ENCODE results near the gene XYLT2.
A peak's percentile ranks its signal among the peaks of the same experiment; 100 is the strongest.
"Not testable (repeated sequence)": the region's sequence is repeated elsewhere in the genome, so short reads cannot be mapped to it uniquely, and the experiment has no call there.

The XYLT2 gene

DNA sequence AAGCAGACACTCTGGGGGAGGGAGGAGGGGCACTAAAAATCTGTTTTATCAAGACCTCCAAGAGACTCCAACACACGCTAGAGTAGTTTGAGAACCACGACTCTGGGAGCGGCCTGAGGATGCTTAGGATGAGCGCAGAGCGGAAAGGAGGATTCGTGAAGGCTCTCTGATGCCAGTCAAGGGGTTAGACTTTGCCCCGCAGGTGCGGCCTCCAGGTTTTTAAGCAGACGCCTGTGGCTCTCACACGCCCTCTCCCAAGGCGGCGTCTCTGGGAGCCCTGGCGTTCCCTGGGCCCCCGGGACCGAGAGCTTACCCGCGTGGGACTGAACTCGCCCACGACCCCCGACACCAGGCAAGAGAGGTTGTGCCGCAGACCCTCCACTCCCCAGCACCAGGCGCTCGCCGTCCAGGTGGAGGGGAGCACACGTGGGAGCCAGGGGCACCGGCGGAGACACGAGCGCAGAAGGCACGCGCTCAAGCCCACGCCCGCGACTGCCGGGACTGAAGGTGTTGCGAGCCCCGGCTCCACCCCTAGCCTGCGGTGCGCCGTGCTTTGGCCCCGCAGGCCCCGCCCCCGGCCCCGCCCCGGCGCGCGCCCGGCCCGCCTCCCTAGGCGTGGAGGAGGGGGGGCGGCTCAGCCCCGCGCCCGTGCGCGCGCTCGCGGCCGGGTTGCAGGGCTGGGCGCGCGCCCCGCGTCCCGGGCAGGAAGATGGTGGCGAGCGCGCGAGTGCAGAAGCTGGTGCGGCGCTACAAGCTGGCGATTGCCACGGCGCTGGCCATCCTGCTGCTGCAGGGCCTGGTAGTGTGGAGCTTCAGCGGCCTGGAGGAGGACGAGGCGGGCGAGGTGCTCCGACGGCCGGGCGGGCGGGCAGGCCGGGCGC is at the start of gene XYLT2:
XYLT2 (plus strand) TSS at position 695 of the 881 bp plus-strand sequence; CDS start at position 710, 15 bp downstream.
- Mint-ChIP-seq H3K4me3 (peak within 1 kb of the TSS; percentile 89), H3K4me1 (peaks cover 37% of the 10 kb centered on the region), H3K27ac (peak within 1 kb of the TSS; percentile 89), H3K9me3 (no peaks in the 10 kb centered on the region), H3K27me3 (no peaks in the 10 kb centered on the region), H3K36me3 (ENCODE audit: low read depth) (no peaks in the 10 kb centered on the region)
- DNase-seq (peak; percentile 89), ATAC-seq (peak; percentile 86)

DNA sequence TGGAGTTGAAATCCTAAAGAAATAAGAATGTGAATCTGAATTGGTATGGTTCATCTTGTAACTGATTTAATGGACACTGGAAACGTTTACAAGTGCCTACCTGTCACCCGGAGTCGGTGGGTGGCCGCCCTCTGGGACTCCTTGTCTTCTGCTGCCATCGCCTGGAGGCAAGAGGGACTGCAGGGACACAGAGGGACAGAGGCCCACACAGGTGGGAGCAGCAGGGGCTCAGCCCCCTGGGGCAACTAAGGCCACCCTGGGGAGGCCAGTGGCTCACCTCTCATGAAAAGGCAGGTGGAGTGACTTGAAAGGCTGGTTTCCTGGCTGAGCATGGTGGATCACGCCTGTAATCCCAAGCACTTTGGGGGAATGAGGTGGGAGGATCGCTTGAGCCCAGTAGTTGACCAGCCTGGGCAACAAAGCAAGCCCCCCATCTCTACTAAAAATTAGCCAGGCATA is 48.5 kb upstream of the XYLT2 start:
- H3K27ac Mint-ChIP-seq = no peak overlapping the region
- H3K9me3 Mint-ChIP-seq = no peaks in the 10 kb centered on the region

DNA sequence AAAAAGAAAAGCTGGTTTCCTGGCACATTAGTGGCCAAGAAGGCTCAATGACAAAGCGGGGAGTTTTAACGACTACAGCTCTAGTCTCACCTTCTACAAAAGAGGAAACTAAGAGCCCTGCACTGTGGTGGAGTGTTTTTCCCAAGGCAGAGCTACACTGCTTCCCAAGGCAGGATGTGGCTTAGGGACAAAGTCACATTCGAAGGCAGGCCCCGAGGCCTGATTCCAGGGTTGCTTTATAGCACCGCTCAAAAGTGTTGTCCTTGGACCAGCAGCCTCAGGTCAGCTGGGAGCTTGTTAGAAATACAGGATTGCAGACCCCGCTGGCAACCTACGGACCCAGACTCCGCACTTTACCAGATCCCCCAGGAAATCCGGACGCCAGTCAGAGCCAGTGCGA is 47.9 kb upstream of the XYLT2 start:
- Mint-ChIP-seq H3K27ac (no peak overlapping the region), H3K27me3 (peaks cover 10% of the 10 kb centered on the region), H3K36me3 (ENCODE audit: low read depth) (no peaks in the 10 kb centered on the region), H3K9me3 (no peaks in the 10 kb centered on the region), H3K4me1 (no peaks in the 10 kb centered on the region), H3K4me3 (no peak overlapping the region)
- DNase-seq = no peak
- ATAC-seq = no peak

More for the DNA sequence above, 48.5 kb upstream of the XYLT2 start:
- Mint-ChIP-seq H3K4me3 (no peak overlapping the region), H3K27me3 (peaks cover 11% of the 10 kb centered on the region), H3K36me3 (ENCODE audit: low read depth) (no peaks in the 10 kb centered on the region), H3K4me1 (no peaks in the 10 kb centered on the region)
- peak; percentile 85 for DNase-seq
- peak; percentile 91 for ATAC-seq

DNA sequence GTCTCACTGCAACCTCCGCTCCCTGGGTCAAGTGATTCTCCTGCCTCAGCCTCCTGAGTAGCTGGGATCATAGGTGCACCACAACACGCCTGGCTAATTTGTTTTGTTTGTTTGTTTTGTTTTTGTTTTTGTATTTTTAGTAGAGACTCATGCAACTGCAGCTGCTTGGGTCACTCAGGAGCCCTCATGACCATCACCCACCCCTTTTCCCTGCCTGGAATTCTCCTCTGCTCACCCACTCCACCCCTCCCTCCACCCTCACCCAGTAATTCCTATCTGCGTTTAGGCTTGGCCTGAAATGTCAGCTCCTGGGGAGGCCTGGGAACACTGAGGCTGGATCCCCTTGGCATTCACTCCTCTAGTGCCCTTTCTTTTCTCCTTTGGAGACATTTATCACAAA is 46.1 kb upstream of the XYLT2 start:
- H3K27ac Mint-ChIP-seq = no peak overlapping the region
- no peak overlapping the region for H3K4me3 Mint-ChIP-seq
- H3K27me3 Mint-ChIP-seq = peaks cover 14% of the 10 kb centered on the region
- ATAC-seq = no peak
- H3K4me1 Mint-ChIP-seq = peaks cover 1% of the 10 kb centered on the region
- H3K9me3 Mint-ChIP-seq = no peaks in the 10 kb centered on the region
- DNase-seq = no peak
- no peaks in the 10 kb centered on the region for H3K36me3 Mint-ChIP-seq (ENCODE audit: low read depth)

DNA sequence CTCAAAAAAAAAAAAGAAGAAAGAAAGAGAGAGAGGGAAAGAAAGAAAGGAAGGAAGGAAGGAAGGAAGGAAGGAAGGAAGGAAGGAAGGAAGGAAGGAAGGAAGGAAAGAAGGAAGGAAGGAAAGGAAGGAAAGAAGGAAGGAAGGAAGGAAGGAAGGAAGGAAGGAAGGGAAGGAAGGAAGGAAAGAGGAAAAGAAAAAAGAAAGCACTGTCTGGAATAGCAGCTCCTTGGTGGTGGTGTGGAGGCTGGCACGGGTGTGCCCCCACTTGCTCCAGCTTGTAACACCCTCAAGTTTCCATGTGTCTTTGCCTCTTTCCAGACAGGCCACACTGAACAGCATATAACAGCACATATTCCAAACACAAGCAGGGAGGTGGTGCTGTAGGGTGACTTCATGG is 45.1 kb upstream of the XYLT2 start:
- not testable (repeated sequence) for ATAC-seq; H3K36me3 Mint-ChIP-seq (ENCODE audit: low read depth); H3K27ac Mint-ChIP-seq; DNase-seq; H3K9me3 Mint-ChIP-seq; H3K4me3 Mint-ChIP-seq
- Mint-ChIP-seq H3K4me1 (peaks cover 10% of the 10 kb centered on the region), H3K27me3 (peaks cover 20% of the 10 kb centered on the region)

DNA sequence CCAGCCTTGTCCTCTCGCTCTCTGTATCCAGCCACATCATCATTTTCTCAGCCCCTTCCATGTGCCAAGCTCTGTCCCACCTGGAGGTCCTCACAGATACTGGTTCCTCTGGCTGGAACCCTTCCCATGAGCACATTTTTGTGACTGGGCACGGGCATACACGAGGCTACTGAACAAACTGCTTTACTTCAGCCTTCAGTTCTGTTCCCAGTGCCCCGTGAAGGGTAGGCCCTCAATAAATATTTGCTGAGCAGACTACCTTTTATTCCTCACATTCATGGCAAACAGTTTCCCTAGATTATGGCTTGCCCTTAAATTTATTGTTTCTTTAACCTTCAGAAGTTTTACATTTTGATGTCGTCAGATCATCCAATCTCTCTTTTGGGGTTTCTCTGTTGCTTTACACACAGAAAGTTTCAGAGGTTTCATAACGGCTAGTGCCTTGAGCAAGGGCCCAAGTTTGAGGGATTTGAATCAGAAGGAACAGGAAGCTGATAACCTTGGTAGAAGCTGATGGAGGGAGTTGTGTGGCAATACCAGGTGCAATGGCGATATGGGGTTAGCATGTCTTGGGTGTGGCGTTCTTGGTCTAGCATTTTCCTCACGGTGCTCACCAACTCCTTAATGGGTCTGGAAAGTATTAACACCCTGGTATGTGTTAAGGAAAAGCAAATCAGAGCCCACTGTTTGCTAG is 43.9 kb upstream of the XYLT2 start:
- no peak overlapping the region for H3K27ac Mint-ChIP-seq
- H3K9me3 Mint-ChIP-seq = no peaks in the 10 kb centered on the region
- DNase-seq = no peak
- H3K36me3 Mint-ChIP-seq (ENCODE audit: low read depth) = no peaks in the 10 kb centered on the region
- H3K4me3 Mint-ChIP-seq = no peak overlapping the region
- ATAC-seq = no peak
- peaks cover 10% of the 10 kb centered on the region for H3K4me1 Mint-ChIP-seq
- H3K27me3 Mint-ChIP-seq = peaks cover 24% of the 10 kb centered on the region

DNA sequence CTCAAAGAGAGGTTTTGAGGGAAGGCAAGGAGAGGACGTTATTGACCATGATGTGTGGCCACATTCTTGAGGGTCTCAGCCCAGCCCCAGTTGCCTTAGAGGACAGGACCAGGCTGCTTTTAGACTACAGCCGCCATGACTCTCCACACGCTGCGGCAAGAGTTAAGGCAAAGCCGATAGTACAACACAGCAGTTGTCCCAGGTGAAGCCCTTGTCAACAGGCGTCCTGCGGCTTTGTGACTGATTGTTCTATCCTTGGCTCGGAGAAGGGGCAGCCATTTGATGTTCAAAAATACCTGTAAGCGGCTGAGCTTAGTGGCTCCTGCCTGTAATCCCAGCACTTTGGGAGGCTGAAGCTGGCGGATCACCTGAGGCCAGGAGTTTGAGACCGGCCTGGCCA is 42.9 kb upstream of the XYLT2 start:
- Mint-ChIP-seq H3K36me3 (ENCODE audit: low read depth) (no peaks in the 10 kb centered on the region), H3K4me1 (peaks cover 15% of the 10 kb centered on the region), H3K27me3 (peaks cover 25% of the 10 kb centered on the region), H3K4me3 (no peak overlapping the region), H3K27ac (no peak overlapping the region), H3K9me3 (no peaks in the 10 kb centered on the region)
- ATAC-seq (no peak), DNase-seq (no peak)

DNA sequence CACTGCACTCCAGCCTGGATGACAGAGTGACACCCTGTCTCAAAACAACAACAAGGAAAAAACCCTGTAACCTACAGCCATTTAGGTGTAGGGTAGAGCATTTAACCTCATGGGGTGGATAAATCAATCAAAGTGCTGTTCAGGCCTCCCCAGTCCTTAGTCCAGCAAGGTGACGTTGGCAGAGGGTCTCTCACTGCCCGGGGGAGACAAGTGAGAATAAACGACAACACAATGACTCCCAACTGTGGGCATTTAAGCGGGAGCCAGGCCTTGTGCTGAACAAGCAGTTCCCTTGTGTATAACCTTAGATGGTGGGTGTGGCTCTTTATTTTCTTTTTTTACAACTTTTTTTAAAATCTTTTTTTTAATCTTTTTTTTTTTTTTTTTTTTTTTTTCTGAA is 42.3 kb upstream of the XYLT2 start:
- Mint-ChIP-seq H3K27ac (no peak overlapping the region), H3K4me3 (no peak overlapping the region), H3K4me1 (peaks cover 20% of the 10 kb centered on the region), H3K36me3 (ENCODE audit: low read depth) (no peaks in the 10 kb centered on the region), H3K27me3 (peaks cover 27% of the 10 kb centered on the region), H3K9me3 (no peaks in the 10 kb centered on the region)
- DNase-seq (no peak), ATAC-seq (no peak)

DNA sequence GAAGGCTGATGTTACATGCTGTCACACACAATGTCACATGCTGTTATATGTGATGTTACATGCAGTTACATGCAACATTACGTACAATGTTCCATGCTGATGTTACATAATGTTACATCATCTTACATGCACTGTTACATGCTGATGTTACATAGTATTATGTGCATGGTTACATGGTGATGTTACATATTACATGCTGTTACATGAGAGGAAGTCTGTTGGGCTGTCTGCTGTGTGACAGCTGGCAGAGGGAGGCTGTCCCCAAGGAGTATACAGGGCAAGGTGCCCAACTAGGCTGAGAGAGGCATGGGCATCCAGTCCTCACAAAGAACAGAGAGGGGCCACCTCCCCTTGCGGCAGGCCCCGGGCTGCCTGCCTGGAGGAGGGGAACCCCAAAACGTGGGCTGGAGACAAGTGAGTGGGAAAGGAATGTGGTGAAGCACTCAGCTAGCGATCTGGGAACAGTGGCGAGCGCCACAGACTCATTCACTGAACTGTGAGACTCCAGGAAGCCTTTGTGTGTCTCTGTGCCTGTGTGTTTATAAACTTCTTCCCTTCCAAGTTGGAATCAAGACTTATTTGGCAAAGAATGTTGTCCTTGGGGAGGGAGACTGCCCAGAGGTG is 41.0 kb upstream of the XYLT2 start:
- Mint-ChIP-seq H3K4me3 (no peak overlapping the region), H3K36me3 (ENCODE audit: low read depth) (no peaks in the 10 kb centered on the region), H3K4me1 (peaks cover 33% of the 10 kb centered on the region), H3K9me3 (no peaks in the 10 kb centered on the region), H3K27me3 (peaks cover 27% of the 10 kb centered on the region), H3K27ac (no peak overlapping the region)
- ATAC-seq (peak; percentile 17), DNase-seq (no peak)

DNA sequence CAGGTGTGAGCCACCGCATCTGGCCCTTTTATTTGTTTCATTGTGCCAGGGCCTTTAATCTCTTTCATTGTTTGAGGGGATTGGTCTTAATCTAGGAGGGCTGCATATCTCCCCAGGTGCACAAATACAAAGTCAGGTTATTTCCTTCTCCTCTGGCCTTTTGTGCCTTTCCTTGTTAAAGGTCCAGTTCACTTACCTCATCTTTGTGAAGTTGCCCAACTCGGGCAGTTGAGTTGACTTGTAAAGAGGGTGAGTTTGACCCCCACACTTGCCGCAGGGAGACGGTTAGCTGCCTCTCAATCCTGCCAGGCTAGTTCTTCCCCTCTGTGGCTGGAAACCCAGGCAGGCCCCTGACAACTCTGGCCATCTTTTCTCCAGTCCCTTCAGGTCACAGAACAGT is 38.3 kb upstream of the XYLT2 start:
- H3K4me3 Mint-ChIP-seq = no peak overlapping the region

DNA sequence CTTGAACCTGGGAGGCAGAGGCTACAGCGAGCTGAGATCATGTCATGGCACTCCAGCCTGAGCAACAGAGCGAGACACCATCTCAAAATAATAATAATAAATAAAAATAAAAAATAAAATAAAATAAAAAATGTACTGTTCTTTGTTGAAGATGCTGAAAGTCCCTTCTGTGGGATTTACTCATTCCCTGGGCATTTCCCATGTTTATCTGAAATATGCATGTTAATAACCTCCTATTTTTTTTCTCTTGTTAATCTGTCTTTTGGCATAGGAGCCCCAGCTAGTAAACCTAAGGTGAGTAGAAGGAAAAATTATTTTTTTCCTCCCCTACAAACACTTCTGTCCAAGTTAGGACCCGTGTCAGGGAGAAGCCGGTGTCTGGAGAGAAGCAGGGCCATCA is 37.3 kb upstream of the XYLT2 start:
- Mint-ChIP-seq H3K27me3 (peaks cover 32% of the 10 kb centered on the region), H3K27ac (peak overlapping the region; percentile 75), H3K4me1 (peaks cover 52% of the 10 kb centered on the region), H3K9me3 (no peaks in the 10 kb centered on the region), H3K4me3 (no peak overlapping the region), H3K36me3 (ENCODE audit: low read depth) (no peaks in the 10 kb centered on the region)
- ATAC-seq (no peak), DNase-seq (no peak)

More for the DNA sequence above, 38.3 kb upstream of the XYLT2 start:
- peaks cover 52% of the 10 kb centered on the region for H3K4me1 Mint-ChIP-seq
- H3K9me3 Mint-ChIP-seq = no peaks in the 10 kb centered on the region
- no peaks in the 10 kb centered on the region for H3K36me3 Mint-ChIP-seq (ENCODE audit: low read depth)
- DNase-seq = no peak
- no peak overlapping the region for H3K27ac Mint-ChIP-seq
- ATAC-seq = no peak
- H3K27me3 Mint-ChIP-seq = peaks cover 25% of the 10 kb centered on the region

DNA sequence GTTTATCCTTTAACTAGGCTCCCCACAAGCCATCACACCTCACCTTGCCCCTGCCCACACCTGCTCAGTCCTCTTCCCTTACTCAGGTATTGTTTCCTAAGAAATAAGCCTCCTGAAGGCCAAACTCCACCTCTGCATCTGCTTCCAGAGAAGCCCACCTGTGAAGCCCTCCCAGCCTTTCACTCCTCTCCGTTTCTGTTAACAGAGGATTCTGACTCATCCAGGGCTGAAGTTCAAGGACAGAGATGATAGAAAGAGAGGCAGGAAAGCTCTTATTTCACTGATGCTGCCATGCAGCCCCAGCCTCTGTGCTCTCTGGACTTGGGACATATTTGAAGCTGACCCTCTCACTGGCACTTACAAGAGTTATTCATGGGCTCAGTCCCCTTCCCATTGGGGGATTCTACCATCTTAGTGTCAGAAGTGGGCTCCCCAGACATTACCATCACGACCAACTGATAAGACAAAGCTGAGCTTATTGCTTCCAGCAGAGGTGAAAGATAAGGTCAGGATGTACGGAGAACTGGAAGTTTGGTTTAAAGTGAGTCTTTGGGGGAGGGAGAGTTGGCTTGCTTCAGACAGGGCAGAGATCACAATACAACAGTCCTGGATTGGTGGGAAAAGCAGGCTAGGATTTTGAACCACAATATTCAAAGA is 35.3 kb upstream of the XYLT2 start:
- peaks cover 43% of the 10 kb centered on the region for H3K4me1 Mint-ChIP-seq
- peaks cover 29% of the 10 kb centered on the region for H3K27me3 Mint-ChIP-seq
- no peaks in the 10 kb centered on the region for H3K9me3 Mint-ChIP-seq
- no peak for ATAC-seq
- no peak overlapping the region for H3K4me3 Mint-ChIP-seq
- no peak for DNase-seq
- H3K36me3 Mint-ChIP-seq (ENCODE audit: low read depth) = no peaks in the 10 kb centered on the region
- H3K27ac Mint-ChIP-seq = peak overlapping the region; percentile 79

DNA sequence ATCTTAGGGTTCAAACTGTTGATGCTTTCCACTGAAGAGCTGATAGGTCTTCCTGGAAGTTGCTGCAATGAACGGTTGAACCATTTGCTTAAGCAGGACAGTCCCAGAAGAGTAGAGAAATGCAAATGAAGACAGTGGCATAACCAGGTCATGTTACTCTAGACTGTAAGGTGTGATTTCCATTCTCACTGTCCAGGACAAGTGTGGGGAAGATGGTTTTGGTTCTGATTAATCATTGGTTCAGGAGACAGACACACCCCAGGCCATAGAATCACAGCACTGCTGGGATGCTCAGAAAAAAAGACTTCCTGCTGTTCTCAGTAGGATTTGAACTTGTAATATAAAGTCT is 34.8 kb upstream of the XYLT2 start:
- H3K9me3 Mint-ChIP-seq = no peaks in the 10 kb centered on the region
- H3K27ac Mint-ChIP-seq = peak overlapping the region; percentile 79
- peaks cover 29% of the 10 kb centered on the region for H3K27me3 Mint-ChIP-seq
- no peaks in the 10 kb centered on the region for H3K36me3 Mint-ChIP-seq (ENCODE audit: low read depth)
- no peak overlapping the region for H3K4me3 Mint-ChIP-seq
- DNase-seq (no peak), ATAC-seq (peak; percentile 82)
- H3K4me1 Mint-ChIP-seq = peaks cover 42% of the 10 kb centered on the region

DNA sequence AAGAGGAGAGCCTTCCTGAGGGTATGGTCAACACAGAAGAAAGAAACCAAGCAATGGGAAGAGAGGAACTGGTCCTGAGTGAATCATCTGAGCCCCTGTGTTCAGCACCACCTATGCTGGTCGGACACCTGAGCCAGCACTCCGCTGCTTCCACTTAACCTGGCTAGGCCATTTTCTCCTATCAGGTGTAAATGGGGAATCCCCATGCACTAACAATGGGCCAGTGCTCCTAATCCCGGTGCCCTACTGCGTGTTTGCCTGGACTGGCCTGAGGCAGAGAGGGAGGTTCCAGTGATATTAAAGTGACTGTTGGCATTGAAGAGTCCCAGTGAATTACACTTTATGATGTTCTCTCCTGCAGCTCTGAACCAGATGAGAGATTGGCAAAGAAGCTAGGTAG is 34.4 kb upstream of the XYLT2 start:
- DNase-seq = no peak
- H3K4me1 Mint-ChIP-seq = peaks cover 42% of the 10 kb centered on the region
- ATAC-seq = no peak
- peaks cover 26% of the 10 kb centered on the region for H3K27me3 Mint-ChIP-seq
- no peaks in the 10 kb centered on the region for H3K9me3 Mint-ChIP-seq
- H3K27ac Mint-ChIP-seq = peak overlapping the region; percentile 79
- H3K36me3 Mint-ChIP-seq (ENCODE audit: low read depth) = no peaks in the 10 kb centered on the region
- H3K4me3 Mint-ChIP-seq = no peak overlapping the region

Data from activated naive CD8-positive, alpha-beta T cell treated with anti-CD3 and anti-CD28 coated beads, Interleukin-2, amount 50 U/mL, for 24 hours (primary cell).